Iris pigment epithelial cell (primary cell): Measurements from ENCODE around the gene MAP3K20.
"Not testable (repeated sequence)": the region's sequence is repeated elsewhere in the genome, so short reads cannot be mapped to it uniquely, and the experiment has no call there.

Experiments used
- DNase-seq: peaks from one replicate; pipeline ENCODE4 v3.0.0-alpha.2; 2011; ENCODE audit warnings: low read depth

The MAP3K20 gene

GRCh38 chr2:173124441-173124840 is 48.8 kb downstream of the MAP3K20 start:
- DNase-seq = peak; percentile 44

- peak; percentile 78 for DNase-seq
These were observed 51.2 kb downstream of the MAP3K20 start for GRCh38 chr2:173126819-173127218.

- DNase-seq = not testable (repeated sequence)
These were observed 52.5 kb downstream of the MAP3K20 start for GRCh38 chr2:173128132-173128531.

- DNase-seq = no peak
These were observed 55.1 kb downstream of the MAP3K20 start for GRCh38 chr2:173130496-173131465.

GRCh38 chr2:173132531-173132930 is 56.9 kb downstream of the MAP3K20 start:
- DNase-seq = no peak

GRCh38 chr2:173134703-173135102 is 59.1 kb downstream of the MAP3K20 start:
- peak; percentile 82 for DNase-seq

- no peak for DNase-seq
These were observed 60.4 kb downstream of the MAP3K20 start for GRCh38 chr2:173136067-173136466.

GRCh38 chr2:173136599-173136998 is 61.0 kb downstream of the MAP3K20 start:
- DNase-seq = no peak

GRCh38 chr2:173137610-173138009 is 62.0 kb downstream of the MAP3K20 start:
- no peak for DNase-seq

- DNase-seq = no peak
These were observed 63.3 kb downstream of the MAP3K20 start for GRCh38 chr2:173138962-173139361.

GRCh38 chr2:173141666-173142065 is 66.0 kb downstream of the MAP3K20 start:
- DNase-seq = no peak

- no peak for DNase-seq
These were observed 69.8 kb downstream of the MAP3K20 start for GRCh38 chr2:173145454-173145853.

- peak; percentile 54 for DNase-seq
These were observed 70.9 kb downstream of the MAP3K20 start for GRCh38 chr2:173146590-173146989.

GRCh38 chr2:173148520-173148919 is 72.9 kb downstream of the MAP3K20 start:
- DNase-seq = peak; percentile 59

- DNase-seq = no peak
These were observed 73.8 kb downstream of the MAP3K20 start for GRCh38 chr2:173149491-173149890.

- peak; percentile 84 for DNase-seq
These were observed 74.4 kb downstream of the MAP3K20 start for GRCh38 chr2:173150087-173150486.

- DNase-seq = no peak
These were observed 75.3 kb downstream of the MAP3K20 start for GRCh38 chr2:173150963-173151362.

GRCh38 chr2:173151671-173152401 is 76.2 kb downstream of the MAP3K20 start:
- DNase-seq = peak; percentile 78

GRCh38 chr2:173153301-173153885 is 77.7 kb downstream of the MAP3K20 start:
- DNase-seq = no peak

- no peak for DNase-seq
These were observed 82.1 kb downstream of the MAP3K20 start for GRCh38 chr2:173157676-173158293.

GRCh38 chr2:173159791-173160463 is 84.3 kb downstream of the MAP3K20 start:
- peak; percentile 99 for DNase-seq

- DNase-seq = no peak
These were observed 85.0 kb downstream of the MAP3K20 start for GRCh38 chr2:173160618-173161017.
